Ishikawa (cell line): ENCODE data around the gene NEUROD2.

Experiments
- CREB1 ChIP-seq: IDR thresholded peaks from 2 replicates; pipeline ENCODE4 v1.6.1; 2012; ENCODE audit warnings: low read depth
- EGR1 ChIP-seq: IDR thresholded peaks from 2 replicates; pipeline ENCODE4 v1.6.1; 2012
- EP300 ChIP-seq: IDR thresholded peaks from 2 replicates; pipeline ENCODE4 v1.6.1; 2012; ENCODE audit warnings: borderline replicate concordance
- NFIC ChIP-seq: IDR thresholded peaks from 2 replicates; pipeline ENCODE4 v1.6.1; 2012
- RAD21 ChIP-seq: IDR thresholded peaks from 2 replicates; pipeline ENCODE4 v1.6.1; 2012; ENCODE audit warnings: low read depth
- REST ChIP-seq: IDR thresholded peaks from 2 replicates; pipeline ENCODE4 v1.6.1; 2012; ENCODE audit warnings: low read depth, mild to moderate bottlenecking
- TCF12 ChIP-seq: IDR thresholded peaks from 2 replicates; pipeline ENCODE4 v1.6.1; 2012; ENCODE audit warnings: low read depth
- TEAD4 ChIP-seq: IDR thresholded peaks from 2 replicates; pipeline ENCODE4 v1.6.1; 2012
- YY1 ChIP-seq: IDR thresholded peaks from 2 replicates; pipeline ENCODE4 v1.6.1; 2012; ENCODE audit warnings: low read depth
- TF ChIP-seq, protein P1 (sequence below): IDR thresholded peaks from 2 replicates; pipeline ENCODE4 v1.6.1; 2012
- TF ChIP-seq, protein P2 (sequence below): IDR thresholded peaks from 2 replicates; pipeline ENCODE4 v1.6.1; 2012

DNA sequence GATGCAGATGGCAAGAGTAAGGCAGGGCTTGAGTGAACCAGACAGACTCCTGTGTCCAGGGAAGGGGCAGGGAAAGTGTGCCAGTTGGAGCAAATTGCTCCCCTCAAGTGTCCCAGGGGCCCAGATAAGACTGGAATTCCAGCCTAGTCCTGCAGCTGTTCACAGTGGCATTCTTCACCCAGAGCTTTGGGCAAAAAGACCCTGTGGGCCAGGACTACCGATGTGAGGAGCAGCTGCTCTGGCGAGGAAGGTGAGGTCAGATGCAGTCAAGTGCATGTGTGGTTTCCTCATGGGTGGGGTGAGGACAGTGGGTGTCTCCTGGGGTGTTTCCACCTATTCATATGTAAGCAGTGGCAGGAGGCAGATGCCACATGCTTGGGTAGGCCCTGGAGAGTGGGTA lies 14.3 kb downstream of the NEUROD2 start:
- TF ChIP-seq, protein P1, sequence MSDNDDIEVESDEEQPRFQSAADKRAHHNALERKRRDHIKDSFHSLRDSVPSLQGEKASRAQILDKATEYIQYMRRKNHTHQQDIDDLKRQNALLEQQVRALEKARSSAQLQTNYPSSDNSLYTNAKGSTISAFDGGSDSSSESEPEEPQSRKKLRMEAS: no peak
- TF ChIP-seq TEAD4 (no peak), NFIC (no peak), REST (no peak), EP300 (no peak), EGR1 (no peak), CREB1 (no peak), YY1 (no peak), RAD21 (no peak), TCF12 (no peak)
- TF ChIP-seq, protein P2, sequence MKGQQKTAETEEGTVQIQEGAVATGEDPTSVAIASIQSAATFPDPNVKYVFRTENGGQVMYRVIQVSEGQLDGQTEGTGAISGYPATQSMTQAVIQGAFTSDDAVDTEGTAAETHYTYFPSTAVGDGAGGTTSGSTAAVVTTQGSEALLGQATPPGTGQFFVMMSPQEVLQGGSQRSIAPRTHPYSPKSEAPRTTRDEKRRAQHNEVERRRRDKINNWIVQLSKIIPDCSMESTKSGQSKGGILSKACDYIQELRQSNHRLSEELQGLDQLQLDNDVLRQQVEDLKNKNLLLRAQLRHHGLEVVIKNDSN: no peak
